Colonic mucosa (tissue), 4 donors: ENCODE measurements around the gene LRRC32. TPM values are rescaled to one million over a fixed set of nuclear protein-coding genes. Genes with fewer than 3 reads are reported as not detected.

Source experiments
- DNase-seq: peaks from one replicate; pipeline ENCODE4 v3.0.0-alpha.2; 2020
- H3K27ac ChIP-seq: fragments of 200-600 bp; one replicate; pipeline ENCODE4 v1.8.0; 2021
- H3K27me3 ChIP-seq: fragments of 200-600 bp; one replicate; pipeline ENCODE4 v1.8.0; 2021
- H3K36me3 ChIP-seq: fragments of 200-600 bp; one replicate; pipeline ENCODE4 v1.8.0; 2021
- H3K4me1 ChIP-seq: fragments of 200-600 bp; one replicate; pipeline ENCODE4 v1.8.0; 2021; ENCODE audit warnings: mild to moderate bottlenecking
- H3K4me3 ChIP-seq: fragments of 200-600 bp; one replicate; pipeline ENCODE4 v1.8.0; 2021
- H3K9ac ChIP-seq, 2 donors: one replicate each; pipeline ENCODE4 v1.7.0; 2013; ENCODE audit warnings: control low read depth in 2 of 2, low read depth in 2 of 2, low read length in 2 of 2
- H3K9me3 ChIP-seq: fragments of 200-600 bp; one replicate; pipeline ENCODE4 v1.8.0; 2021
- intact Hi-C: fragments of 100-400 bp; cut with DNase I; formaldehyde crosslinking; loops from one replicate; pipeline ENCODE4 v1.14.1; 2022
- total RNA-seq, 2 donors: library from RNA; stranded (reverse); fragmentation: NEBNext Ultra II Directional in 1 of 2; extraction: Animal tissue kit (Norgen Biotek cat#: 25700) in 1 of 2; gene quantifications; one replicate each; pipeline ENCODE4 v1.2.1, GENCODE V29; 2021
- TF ChIP-seq, protein P1 (sequence below): fragments of 200-600 bp; IDR thresholded peaks from one replicate; pipeline ENCODE4 v1.8.0; 2022; ENCODE audit warnings: antibody characterized with exemption, mild to moderate bottlenecking
- donor health status: healthy.
- donor health status: DM: no; HTN: no; CAD: no.
- donor health status: DM: no; HTN: no; CAD: no.

LRRC32 gene
- total RNA-seq, 2 donors from 2014 or later, result 5.9 to 26.8 TPM

DNA sequence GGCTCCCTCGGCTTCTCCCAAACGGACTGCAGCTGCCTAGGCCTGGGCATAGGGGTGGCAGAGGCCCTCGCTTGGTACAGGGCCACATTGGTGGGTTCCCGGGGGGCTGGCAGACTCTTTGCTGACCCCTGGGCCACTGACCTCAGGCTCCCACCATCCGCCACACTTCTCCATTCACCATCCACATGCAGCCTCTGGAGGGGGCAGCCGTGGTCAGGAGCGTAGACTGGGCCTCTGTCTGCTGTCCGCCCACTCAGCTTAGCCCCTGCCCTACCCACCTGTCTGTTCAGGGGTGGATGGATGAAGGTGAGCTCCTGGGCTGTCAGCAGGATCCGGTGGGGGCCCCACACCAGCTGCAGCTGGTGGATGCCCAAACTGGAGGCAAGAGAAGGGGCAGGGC lies 45.7 kb upstream of the LRRC32 start:
- Histone ChIP-seq H3K36me3 (no peaks in the 10 kb centered on the region), H3K9me3 (no peaks in the 10 kb centered on the region), H3K4me1 (no peaks in the 10 kb centered on the region), H3K9ac (no peak overlapping the region), H3K4me3 (no peak overlapping the region), H3K27me3 (no peaks in the 10 kb centered on the region), H3K27ac (no peak overlapping the region)
- intact Hi-C loops, result no loop called here
- no peak for DNase-seq
- TF ChIP-seq, protein P1, sequence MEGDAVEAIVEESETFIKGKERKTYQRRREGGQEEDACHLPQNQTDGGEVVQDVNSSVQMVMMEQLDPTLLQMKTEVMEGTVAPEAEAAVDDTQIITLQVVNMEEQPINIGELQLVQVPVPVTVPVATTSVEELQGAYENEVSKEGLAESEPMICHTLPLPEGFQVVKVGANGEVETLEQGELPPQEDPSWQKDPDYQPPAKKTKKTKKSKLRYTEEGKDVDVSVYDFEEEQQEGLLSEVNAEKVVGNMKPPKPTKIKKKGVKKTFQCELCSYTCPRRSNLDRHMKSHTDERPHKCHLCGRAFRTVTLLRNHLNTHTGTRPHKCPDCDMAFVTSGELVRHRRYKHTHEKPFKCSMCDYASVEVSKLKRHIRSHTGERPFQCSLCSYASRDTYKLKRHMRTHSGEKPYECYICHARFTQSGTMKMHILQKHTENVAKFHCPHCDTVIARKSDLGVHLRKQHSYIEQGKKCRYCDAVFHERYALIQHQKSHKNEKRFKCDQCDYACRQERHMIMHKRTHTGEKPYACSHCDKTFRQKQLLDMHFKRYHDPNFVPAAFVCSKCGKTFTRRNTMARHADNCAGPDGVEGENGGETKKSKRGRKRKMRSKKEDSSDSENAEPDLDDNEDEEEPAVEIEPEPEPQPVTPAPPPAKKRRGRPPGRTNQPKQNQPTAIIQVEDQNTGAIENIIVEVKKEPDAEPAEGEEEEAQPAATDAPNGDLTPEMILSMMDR, result no peak

DNA sequence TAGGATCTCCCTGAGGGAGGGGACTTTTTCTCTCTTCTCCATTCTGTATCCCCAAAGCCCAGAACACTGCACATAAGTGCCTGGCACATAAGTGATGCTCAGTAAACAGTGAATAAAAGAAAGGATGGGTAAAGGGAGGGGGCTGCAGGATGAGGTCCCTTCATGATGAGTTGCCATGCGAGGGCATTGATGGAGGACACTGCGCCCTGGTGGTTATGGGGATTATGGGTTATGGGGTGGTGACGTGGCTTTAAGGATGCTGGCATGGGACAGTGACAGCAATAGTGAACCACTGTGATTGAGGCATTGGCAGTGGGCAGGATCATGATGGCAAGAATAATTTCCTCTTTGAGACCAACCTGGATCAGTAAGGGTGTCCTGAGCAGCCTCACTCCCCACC lies 43.9 kb upstream of the LRRC32 start:
- Histone ChIP-seq H3K9ac (no peak overlapping the region), H3K27ac (no peak overlapping the region), H3K27me3 (no peaks in the 10 kb centered on the region), H3K9me3 (no peaks in the 10 kb centered on the region), H3K4me3 (no peak overlapping the region), H3K36me3 (no peaks in the 10 kb centered on the region), H3K4me1 (no peaks in the 10 kb centered on the region)
- TF ChIP-seq, protein P1, result no peak
- intact Hi-C loops, result no loop called here
- no peak for DNase-seq

DNA sequence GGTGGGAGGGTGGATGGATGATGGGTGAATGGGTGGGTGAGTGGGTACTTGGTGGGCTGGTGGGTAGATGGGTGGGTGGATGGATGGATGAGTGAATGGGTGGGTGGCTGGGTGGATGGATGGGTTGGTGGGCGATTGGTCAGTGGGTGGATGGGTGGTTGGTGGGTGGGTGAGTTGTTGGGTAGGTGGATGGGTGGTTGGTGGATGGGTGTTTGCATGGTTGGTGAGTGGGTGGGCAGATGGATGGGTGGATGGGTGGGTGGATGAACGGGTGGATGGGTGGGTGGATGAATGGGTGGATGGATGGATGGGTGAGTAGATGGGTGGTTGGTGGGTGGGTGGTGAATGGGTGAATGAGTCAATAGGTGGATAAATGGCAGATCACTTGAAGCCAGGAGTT lies 43.0 kb upstream of the LRRC32 start:
- Histone ChIP-seq H3K36me3 (no peaks in the 10 kb centered on the region), H3K9ac (no peak overlapping the region), H3K4me3 (no peak overlapping the region), H3K9me3 (no peaks in the 10 kb centered on the region), H3K27ac (no peak overlapping the region), H3K4me1 (no peaks in the 10 kb centered on the region), H3K27me3 (no peaks in the 10 kb centered on the region)
- intact Hi-C loops, result no loop called here
- no peak for DNase-seq
- TF ChIP-seq, protein P1, result no peak

DNA sequence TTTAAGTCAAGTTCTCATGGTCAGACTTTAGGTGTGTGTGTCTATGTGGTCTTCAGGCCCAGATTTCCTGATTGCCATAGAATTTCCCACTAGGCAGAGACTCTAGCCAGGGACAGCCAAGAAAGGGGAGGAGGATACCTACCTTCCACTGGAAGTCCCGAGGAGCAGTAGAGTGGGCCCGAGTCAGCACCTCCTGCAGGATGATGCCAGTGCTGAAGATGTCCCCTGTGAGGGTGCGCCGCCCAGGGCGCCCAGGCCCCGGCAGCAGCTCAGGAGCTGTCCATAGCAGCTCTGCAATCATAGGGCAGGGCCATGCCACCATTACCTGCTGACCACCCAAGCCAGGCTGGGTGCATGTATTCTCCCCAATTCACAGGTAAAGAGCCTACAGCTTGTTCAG lies 41.6 kb upstream of the LRRC32 start:
- Histone ChIP-seq H3K9ac (peak overlapping the region in 1 of 2 donors; percentile 12), H3K4me1 (no peaks in the 10 kb centered on the region), H3K4me3 (no peak overlapping the region), H3K9me3 (no peaks in the 10 kb centered on the region), H3K27ac (no peak overlapping the region), H3K36me3 (no peaks in the 10 kb centered on the region), H3K27me3 (no peaks in the 10 kb centered on the region)
- TF ChIP-seq, protein P1, result no peak
- intact Hi-C loops, result no loop called here
- DNase-seq, result no peak

DNA sequence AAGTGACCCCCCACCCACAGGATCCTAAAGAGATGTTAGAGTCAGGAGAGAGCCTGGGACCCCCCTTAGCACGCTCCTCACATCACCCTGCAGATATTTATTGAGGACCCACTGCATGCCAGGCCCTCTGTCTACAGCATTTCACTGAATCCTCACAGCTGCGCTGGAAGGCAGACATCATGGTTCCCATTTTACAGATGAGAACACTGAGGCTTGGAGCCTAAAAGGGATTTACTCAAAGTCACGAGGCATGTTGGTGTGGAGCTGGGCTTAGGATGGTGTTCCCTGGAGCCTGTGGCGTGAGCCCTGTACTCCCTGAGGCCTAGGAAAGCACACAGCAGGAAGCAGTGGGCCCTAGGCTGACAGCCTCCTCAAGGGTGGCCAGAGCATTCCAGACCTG lies 39.2 kb upstream of the LRRC32 start:
- no peaks in the 10 kb centered on the region for H3K36me3 ChIP-seq
- no peaks in the 10 kb centered on the region for H3K9me3 ChIP-seq
- TF ChIP-seq, protein P1, result no peak
- H3K27ac ChIP-seq, result no peak overlapping the region
- no peak overlapping the region for H3K4me3 ChIP-seq
- intact Hi-C loops, result no loop called here
- H3K27me3 ChIP-seq, result no peaks in the 10 kb centered on the region
- H3K9ac ChIP-seq, result no peak overlapping the region
- H3K4me1 ChIP-seq, result no peaks in the 10 kb centered on the region
- DNase-seq, result no peak
